HG02571 (cell line): ENCODE measurements around the gene NUP43.
"Not testable (repeated sequence)": the region's sequence is repeated elsewhere in the genome, so short reads cannot be mapped to it uniquely, and the experiment has no call there.

ENCODE experiments used
- ATAC-seq: cut with Tn5 transposase; IDR thresholded peaks from one replicate; pipeline ENCODE4 v1.9.1; 2021; ENCODE audit warnings: mild to moderate bottlenecking, moderate library complexity; ENCODE audit not compliant: unreplicated experiment

NUP43 gene, protein sequence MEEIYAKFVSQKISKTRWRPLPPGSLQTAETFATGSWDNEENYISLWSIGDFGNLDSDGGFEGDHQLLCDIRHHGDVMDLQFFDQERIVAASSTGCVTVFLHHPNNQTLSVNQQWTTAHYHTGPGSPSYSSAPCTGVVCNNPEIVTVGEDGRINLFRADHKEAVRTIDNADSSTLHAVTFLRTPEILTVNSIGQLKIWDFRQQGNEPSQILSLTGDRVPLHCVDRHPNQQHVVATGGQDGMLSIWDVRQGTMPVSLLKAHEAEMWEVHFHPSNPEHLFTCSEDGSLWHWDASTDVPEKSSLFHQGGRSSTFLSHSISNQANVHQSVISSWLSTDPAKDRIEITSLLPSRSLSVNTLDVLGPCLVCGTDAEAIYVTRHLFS

DNA sequence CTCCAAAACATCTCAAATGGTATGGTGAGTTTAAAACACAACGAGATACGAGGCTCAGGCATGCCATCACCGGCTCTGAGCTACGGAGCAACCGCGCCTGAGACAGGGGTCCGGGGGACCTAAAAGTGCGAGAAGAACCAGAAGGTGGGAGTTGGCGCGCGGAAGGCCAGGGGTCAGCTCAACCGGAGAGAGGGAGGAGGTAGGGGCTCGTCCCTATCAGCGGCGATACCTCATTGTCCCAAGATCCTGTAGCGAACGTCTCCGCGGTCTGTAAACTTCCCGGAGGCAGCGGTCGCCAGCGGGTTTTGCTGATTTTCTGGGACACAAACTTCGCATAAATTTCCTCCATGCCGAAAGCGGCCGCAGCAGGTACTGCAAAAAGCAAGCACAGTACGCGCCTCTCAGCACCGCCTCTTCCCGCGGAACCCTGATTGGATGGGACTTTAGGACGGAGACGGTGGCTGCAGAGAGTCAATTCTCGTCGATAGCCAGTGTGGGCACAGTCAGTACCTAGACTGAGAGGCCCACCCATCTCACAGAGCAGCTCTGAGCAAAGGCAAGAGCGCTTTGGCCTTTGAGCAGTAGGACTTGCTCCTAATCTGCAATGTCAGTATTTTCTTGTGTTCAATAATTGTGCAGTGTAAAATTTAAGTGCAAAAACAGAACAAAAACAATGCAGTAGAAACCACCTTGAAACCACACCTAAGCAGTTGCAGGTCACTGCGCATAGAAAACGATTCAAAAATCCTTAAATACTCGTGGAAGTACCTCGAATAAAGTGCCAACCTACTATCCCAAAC lies at the start of gene NUP43:
Gene NUP43, minus strand, starts transcription at position 383 of the 800 bp plus-strand sequence. Its CDS starts 34 bp downstream, at position 349.
- ATAC-seq, result peak; percentile 47

DNA sequence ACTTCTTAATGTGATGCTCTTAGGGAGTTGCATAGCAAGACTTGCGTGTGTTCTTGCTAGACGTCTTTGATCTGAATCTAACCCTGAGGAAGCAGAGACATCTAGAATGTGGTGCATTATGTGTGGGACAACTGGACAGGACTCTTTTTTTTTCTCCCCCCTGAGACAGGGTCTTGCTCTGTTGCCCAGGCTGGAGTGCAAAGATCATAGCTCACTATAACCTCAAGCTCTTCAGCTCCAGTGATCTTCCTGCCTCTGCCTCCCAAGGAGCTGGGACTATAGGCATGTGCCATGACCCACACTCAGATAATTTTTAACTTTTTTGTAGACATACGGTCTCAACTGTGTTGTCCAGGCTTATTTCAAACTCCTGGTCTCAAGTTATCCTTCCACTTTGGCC lies 37.2 kb upstream of the NUP43 start:
- no peak for ATAC-seq

DNA sequence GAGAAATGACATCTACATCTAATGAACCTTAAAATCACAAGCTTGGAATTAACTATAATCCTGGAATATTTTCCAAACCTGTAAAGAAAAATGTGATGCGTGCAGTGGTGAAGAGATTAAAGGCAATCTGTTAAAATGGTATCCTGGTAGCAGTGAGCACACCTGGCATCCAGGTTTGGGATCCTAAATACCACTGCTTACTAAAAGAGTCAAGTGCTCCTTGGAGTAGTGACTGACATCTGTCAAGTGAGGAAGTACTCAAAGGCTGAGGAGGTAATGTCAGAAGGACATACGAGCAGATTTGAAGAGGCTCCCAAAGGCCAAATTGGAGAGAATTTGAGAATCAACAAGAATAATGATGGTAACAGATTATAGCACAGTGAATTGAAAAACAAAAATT lies 36.0 kb upstream of the NUP43 start:
- ATAC-seq, result no peak

DNA sequence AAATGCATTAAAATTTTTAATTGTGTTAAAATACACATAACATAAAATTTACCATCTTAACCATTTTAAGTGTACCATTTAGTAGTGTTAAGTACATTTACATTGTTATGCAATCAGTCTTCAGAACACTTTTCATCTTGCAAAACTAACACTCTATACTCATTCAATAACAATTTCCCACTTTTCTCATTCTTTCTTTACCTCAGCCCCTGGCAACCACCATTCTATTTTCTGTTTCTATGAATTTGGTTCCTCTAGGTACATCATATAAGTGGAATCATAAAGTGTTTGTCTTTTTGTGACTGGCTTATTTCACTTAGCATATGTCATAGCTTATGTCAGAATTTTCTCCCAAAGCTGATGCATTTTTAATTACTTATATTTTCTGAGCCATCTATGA lies 35.4 kb upstream of the NUP43 start:
- no peak for ATAC-seq

DNA sequence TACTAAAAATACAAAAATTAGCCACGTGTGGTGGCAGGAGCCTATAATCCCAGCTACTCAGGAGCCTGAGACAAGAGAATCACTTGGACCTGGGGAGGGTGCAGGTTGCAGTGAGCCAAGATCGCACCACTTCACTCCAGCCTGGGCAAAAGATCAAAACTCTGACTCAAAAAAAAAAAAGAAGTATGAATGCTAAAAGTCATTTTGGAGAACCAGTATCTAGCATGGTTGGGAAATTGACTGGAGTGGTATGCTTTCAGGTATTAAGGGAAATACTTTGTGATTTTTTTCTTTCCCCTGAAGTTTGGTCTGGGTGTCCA lies 33.3 kb upstream of the NUP43 start:
- no peak for ATAC-seq

DNA sequence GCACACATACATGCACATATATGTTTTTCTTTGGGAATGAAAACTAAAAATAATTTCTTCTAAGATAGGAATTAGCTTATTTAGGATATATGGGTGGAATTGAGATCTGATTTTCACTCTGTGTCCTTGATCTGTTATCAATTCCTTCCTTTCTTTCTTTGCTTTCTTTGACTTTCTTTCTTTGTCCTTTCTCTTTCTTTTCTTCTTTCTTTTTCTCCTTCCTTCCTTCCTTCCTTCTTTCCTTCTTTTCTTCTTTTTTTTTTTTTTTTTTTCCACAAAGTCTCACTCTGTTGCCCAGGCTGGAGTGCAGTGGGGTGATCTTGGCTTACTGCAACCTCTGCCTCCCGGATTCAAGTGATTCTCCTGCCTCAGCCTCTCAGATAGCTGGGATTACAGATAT lies 31.3 kb upstream of the NUP43 start:
- ATAC-seq, result no peak

DNA sequence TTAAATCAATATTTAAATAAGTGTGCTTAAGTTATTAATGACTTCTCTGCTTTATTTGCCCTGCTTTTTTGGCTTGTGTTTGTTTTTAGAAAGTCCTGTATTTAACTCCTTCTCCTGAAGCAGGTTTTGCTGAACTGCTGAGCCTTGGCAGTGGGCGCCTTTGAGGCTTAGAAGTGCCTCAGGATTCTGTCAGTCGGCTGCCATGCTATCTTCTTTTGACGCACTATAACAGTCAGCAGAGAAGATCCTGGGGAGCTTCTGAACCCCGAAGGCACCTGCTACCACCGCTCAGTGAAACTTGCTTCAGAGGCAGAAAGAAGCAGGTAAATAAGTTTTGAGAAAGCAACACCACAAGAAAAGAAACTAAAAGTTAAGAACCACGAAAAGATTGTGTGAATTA lies 25.6 kb upstream of the NUP43 start:
- no peak for ATAC-seq

DNA sequence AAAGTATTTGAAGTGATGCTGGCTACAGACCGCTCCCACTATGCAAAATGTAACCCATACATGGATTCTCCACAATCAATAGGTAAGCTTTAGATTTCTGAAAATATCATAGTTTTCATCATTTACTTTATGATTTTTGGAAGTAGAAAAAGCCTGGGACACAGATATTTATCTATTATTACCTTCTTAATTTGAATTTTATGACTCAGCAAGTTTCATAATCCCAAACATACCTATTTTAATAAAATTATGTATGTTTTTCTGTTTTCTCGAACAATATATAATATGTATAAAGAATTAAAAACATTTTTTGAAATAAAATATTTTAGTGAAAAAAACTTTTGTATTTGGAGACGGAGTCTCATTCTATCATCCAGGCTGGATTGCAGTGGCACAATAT lies 24.9 kb upstream of the NUP43 start:
- no peak for ATAC-seq

DNA sequence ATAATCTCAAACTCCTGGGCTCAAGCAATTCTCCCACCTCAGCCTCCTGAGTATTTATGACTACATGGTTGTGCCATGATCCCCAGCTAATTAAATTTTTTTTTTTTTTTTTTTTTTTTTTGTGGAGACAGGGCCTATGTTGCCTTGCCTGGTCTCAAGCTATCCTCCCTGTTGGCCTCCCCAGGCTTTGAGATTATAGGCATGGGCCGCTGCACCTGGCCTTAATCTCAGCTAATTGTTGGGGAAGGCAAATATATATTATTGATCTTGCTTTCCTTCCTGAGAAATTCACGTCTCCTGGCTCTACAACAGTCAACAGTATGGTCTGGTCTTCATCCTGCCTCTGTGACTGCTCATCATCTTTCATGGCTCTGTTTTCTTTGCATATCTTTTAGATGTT lies 23.3 kb upstream of the NUP43 start:
- ATAC-seq, result no peak

DNA sequence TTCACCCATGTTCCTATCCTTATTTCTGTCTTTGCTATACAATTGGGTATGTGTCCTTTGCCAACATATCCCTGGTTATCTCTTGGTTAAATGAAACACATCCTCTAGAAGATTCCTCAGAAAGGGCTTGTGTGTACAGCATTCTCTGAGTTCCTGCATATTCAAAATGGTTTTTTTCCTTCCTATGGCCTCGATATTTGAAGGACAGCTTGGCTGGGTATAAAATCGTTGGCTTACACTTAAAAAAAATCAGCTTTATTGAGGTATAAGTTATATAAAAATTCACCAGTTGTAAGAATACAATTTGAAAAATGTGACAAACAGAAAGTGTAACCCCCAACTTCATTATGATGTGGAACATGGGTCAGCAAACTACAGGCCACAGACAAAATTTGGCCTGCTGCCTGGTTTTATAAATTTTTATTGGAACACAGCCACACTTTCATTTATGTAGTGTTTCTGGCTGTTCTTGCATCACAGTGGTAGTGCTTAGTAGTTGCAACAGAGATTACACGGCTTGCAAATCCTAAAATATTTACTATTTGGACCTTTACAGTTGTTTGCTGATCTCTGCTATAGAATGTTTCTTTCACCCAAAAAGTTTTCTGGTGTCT lies 19.9 kb upstream of the NUP43 start:
- no peak for ATAC-seq

DNA sequence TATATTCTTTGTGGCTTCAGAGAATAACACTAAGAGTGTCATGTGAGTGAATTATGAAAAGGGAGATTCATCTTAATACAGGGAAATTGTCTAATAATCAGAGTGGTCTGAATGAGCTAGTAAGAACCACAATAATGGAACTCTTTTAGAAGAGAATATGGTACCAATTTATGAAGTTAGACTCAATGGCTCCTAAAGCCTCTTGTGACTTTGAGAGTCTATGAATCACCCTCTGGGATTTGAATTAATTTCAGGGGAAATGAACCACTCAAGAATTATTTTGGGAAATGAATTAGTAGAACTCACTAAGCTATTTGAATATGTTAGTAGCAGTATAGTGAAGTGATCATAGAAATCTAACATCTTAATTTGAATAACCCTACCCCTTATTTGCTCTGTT lies 17.5 kb upstream of the NUP43 start:
- no peak for ATAC-seq

DNA sequence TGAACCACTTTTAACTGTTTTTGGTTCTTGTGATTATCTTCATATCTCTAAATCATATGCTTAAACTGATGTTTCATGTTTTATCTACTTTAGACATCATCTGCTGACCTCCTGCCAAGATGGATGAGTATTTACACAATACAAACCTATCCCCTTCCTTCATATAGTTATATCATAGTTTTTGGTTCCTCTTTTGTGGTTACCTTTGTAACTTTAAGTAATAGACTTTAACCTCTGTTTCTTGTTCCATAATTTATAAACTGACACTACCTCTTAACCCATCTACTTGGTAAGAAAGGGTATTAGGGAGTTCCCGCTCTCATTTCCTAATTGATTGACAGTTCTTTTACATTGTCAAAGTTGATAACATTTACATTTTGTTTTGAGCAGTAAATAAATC lies 15.1 kb upstream of the NUP43 start:
- peak; percentile 68 for ATAC-seq

DNA sequence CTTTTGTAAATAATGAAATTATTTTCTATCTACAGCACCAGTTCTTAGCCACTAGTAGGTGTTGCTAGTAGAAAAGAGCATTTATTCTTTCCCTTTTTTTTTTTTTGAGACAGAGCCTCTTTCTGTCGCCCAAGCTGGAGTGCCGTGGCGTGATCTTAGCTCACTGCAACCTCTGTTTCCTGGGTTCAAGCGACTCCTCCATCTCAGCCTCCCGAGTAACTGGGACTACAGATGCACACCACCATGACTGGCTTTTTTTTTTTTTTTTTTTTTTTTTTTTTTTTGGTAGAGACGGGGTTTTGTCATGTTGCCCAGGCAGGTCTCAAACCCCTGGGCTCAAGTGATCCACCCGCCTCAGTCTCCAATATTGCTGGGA lies 9.9 kb upstream of the NUP43 start:
- no peak for ATAC-seq

DNA sequence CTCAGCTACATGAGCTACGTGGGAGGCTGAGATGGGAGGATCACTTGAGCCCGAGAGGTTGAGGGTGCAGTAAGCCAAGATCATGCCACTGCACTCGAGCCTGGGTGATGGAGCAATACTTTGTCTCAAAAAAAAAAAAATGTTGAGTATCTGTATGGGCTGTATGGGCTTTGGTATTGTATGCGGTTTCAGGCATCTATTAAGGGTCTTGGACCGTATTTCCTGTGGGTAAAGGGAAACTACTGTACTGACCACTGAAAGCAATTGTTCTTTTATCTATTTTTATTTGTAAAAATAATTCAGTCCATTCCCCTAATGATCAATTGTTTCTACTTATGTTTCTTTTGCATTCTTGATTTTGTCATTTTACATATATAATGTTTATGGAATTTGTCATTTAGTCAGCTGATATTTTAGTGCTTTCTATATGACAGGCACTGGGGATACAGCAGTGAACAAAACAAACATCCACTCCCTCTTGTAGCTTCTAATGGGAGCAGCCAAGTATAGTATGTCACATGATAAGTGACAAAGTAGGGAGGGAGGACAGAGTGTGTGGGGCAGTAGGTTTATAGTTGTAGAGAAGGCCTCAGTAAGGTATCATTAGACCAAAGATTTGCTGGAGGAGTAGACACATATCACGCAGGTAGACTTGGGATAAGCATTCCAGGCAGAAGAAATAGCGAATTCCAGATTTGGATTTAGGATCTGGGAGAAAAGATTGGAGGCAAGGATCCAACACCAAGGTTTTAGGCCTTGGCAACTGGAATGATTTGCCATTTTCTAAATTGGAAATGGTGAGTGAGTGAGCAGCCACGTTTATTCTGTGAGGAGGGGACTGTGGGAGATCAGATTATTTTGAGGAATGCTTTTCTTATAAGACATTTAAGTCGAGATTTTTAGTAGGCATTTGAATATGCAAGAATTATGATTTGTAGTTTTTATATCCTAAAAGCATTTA lies 9.3 kb upstream of the NUP43 start:
- no peak for ATAC-seq

DNA sequence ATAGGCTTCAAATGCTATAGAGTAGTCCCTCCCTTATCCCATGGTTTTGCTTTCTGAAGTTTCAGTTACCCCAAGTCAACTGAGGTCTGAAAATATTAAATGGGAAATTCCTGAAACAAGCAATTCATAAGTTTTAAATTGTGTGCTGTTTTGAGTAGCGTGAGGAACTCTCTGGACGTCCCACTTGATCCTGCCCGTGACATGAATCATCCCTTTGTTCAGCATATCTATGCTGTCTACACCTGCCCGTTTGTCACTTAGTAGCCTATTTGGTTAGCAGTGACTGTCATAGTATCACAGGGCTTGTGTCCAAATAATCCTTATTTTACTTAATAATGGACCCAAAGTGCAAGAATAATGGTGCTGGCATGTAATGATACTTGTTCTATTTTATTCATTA lies 8.2 kb upstream of the NUP43 start:
- ATAC-seq, result no peak

DNA sequence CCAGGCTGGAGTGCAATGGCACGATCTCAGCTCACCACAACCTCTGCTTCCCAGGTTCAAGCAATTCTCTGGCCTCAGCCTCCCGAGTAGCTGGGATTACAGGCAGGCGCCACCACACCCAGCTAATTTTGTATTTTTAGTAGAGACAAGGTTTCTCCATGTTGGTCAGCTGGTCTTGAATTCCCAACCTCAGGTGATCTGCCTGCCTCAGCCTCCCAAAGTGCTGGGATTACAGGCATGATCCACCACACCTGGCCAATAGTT lies 7.0 kb upstream of the NUP43 start:
- not testable (repeated sequence) for ATAC-seq

DNA sequence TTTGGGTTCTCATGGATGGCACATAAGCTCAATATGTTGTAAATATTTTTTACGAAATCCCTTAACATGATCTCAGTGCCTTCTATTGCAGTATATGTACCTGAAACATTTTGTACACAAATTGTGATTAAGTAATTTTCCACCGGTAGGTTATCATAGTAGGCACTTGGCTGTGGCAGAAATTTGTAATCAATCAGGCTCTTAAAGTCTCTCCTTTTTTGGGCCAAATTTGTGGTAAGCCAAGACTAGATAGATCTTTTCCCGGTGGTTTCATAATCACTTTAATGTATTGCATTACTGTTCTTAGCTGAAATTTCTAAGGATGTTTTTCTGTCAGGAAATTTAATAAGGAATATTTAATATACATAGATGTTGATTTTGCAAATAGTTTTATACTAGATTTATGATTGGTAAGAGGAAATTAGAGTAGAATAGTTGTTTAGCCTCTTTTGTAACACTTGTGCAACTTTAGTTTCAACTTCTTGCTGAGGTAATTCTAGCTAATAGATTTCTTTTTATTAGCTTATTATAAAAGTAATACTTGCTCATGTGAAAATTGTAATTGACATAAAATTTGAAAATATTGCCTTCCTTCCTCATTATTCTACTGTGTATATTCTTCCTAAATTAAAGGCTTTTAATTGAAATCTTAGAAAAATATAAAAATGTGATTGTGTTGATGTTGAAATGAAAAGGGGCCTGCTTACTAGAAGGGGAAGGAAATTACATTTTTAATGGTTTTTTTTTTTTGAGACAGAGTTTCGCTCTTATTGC lies 6.5 kb upstream of the NUP43 start:
- ATAC-seq, result no peak

DNA sequence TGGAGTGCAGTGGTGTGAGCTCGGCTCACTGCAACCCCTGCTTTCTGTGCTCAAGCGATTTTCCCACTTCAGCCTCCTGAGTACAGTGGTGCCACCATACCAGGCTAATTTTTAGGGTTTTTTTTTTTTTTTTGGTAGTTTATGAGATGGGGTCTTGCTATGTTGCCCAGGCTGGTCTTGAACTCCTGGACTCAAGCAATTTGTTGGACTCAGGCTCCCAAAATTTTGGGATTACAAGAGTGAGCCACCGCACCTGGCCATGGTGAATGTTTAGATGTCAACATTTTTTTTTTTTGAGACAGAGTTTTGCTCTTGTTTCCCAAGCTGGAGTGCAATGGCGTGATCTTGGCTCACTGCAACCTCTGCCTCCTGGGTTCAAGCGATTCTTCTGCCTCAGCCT lies 5.6 kb upstream of the NUP43 start:
- ATAC-seq, result not testable (repeated sequence)

DNA sequence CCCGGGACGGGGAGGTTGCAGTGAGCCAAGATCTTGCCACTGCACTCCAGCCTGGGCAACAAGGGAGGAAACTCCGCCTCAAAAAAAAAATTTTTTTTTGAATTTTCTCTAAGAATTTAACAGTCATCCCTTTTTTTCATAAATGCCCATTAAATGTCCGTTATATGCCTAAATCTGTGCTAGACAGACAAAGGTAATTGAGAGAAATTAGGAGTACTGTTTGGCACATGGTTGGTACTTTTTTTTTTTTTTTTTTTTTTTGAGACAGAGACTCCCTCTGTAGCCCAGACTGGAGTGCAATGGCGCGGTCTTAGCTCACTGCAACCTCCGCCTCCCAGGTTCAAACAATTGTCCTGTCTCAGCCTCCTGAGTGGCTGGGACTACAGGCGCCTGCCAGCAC lies 4.9 kb upstream of the NUP43 start:
- ATAC-seq, result no peak

DNA sequence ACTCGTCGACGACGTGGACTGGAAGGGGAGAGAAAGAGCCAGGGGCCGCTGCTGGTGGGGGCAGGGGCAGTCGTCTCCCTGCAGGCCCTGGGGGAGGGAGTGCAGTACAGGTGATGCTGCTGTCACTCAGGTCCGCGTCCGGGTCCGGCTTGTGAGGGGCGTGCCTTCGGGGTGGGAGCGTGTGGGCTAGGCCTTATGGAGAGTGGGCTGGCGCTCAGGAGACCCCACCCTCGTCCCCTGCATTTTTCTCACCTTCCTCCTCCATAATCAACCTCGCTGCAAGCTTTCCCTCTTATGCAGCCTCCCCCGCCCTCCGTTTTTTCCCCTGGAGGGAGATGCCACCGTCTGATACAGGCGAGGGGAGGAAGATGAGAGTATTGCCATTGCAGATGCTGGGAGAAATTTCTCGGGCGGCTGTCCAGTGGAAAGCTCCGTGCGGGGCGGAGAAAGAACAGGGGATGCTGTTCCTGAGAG lies 3.8 kb upstream of the NUP43 start:
- ATAC-seq, result peak; percentile 38
